K562 (cell line): ENCODE data around the gene ZKSCAN3. TPM values are rescaled to one million over a fixed set of nuclear protein-coding genes. Genes with fewer than 3 reads are reported as not detected.

Experiments used
- ARID4B ChIP-seq: sonication (generic); formaldehyde crosslinking; IDR thresholded peaks from 2 replicates; pipeline ENCODE4 v1.8.0; 2022; ENCODE audit warnings: mild to moderate bottlenecking, missing genetic modification reagents
- CBX3 ChIP-seq, 2 experiments: IDR thresholded peaks; 1 replicate in 1 of 2; 2 replicates in 1 of 2; pipeline ENCODE4 v1.6.1; 2012; ENCODE audit warnings: inconsistent platforms in 2 of 2, low read length in 2 of 2, borderline replicate concordance in 1 of 2, control low read depth in 1 of 2
- EWSR1 ChIP-seq: fragments of 450-650 bp; IDR thresholded peaks from 2 replicates; pipeline ENCODE4 v1.6.1; 2018; ENCODE audit warnings: borderline replicate concordance, mild to moderate bottlenecking, low read depth, moderate library complexity; ENCODE audit not compliant: partially characterized antibody
- EZH2 ChIP-seq: IDR thresholded peaks from 2 replicates; pipeline ENCODE4 v1.6.1; 2012; ENCODE audit warnings: low read depth, mild to moderate bottlenecking, inconsistent platforms, low read length, borderline replicate concordance
- FOXK2 ChIP-seq, 2 experiments: fragments of 450-650 bp; IDR thresholded peaks in 1 of 2; conservative IDR thresholded peaks in 1 of 2; 2 replicates each; pipeline ENCODE4 v1.6.1; 2016; ENCODE audit warnings: low read depth in 2 of 2, mild to moderate bottlenecking in 1 of 2
- GABPA ChIP-seq: fragments of 200-800 bp; sonication (Bioruptor generic); conservative IDR thresholded peaks from 2 replicates; pipeline ENCODE4 v1.6.1; 2016; ENCODE audit warnings: low read depth, missing genetic modification characterization, missing compliant biosample characterization
- ZNF12 ChIP-seq: sonication (generic); formaldehyde crosslinking; IDR thresholded peaks from 2 replicates; pipeline ENCODE4 v1.4.0; 2020; ENCODE audit warnings: mild to moderate bottlenecking, missing genetic modification reagents
- ZNF174 ChIP-seq: fragments of 250-450 bp; sonication (Bioruptor Pico); IDR thresholded peaks from 2 replicates; pipeline ENCODE4 v1.4.0; 2020; ENCODE audit warnings: mild to moderate bottlenecking
- polyA plus RNA-seq, 8 experiments: library from polyadenylated mRNA; depleted of rRNA in 4 of 8; stranded (reverse) in 5 of 8; unstranded in 3 of 8; fragments of >200 nt; fragmentation: Nextera tagmentation in 2 of 8; fragmentation: Illumina TruSeq in 1 of 8; extraction: Ambion mirVana in 2 of 8; extraction: Trizol in 1 of 8; gene quantifications; 2 replicates each; pipeline versions ENCODE4 v1.2.1 to v1.2.3, GENCODE V29; 2011 to 2014; ENCODE audit warnings: inconsistent platforms in 1 of 8, missing spikeins in 1 of 8
- total RNA-seq, 7 experiments: library from RNA; depleted of rRNA in 6 of 7; stranded (reverse); fragments of >200 nt in 6 of 7; fragmentation: Illumina TruSeq in 2 of 7; extraction: Trizol in 2 of 7; gene quantifications; 2 replicates each; pipeline versions ENCODE4 v1.2.1 to v1.2.3, GENCODE V29; 2011 to 2021; ENCODE audit warnings: low replicate concordance in 1 of 7

The ZKSCAN3 gene
- total and polyA plus RNA-seq, 9 of the 15 experiments (the other 6 are each of a cell fraction or from before 2014, with no cell fraction given), result 3.0 to 12.4 (median 10.2) TPM

- TF ChIP-seq ARID4B (CRISPR knock-in tag), result no peak
- TF ChIP-seq EWSR1, result no peak
- no peak for TF ChIP-seq ZNF174 (CRISPR knock-in tag)
- peak; percentile 34 to 63; a peak in 3 of 4 replicates for TF ChIP-seq FOXK2 (conservative IDR thresholded peaks at IDR 0.05 in 1 of 2, IDR thresholded peaks at IDR 0.05 in 1 of 2; ENCODE audit: low read depth in 2 of 2)
- TF ChIP-seq CBX3 (IDR thresholded peaks at IDR 0.05; ENCODE audit: borderline replicate concordance in 1 of 2, low read length in 2 of 2), result peak in 1 of 2 experiments; percentile 96; a peak in 1 of 3 replicates
- peak; percentile 35; the same call in 1 of the 2 replicates for TF ChIP-seq GABPA
- TF ChIP-seq EZH2, result no peak
- TF ChIP-seq ZNF12 (CRISPR knock-in tag), result no peak
These were observed 7.3 kb downstream of the ZKSCAN3 start (continued) for GRCh38 chr6:28357036-28357435.
